Endothelial cell of umbilical vein (primary cell): ENCODE results near the gene DCUN1D1.

Experiments
- CTCF ChIP-seq, 2 donors: IDR thresholded peaks; 1 replicate in 1 of 2; 2 replicates in 1 of 2; pipeline ENCODE4 v1.5.1; 2011; ENCODE audit warnings: low read length in 2 of 2, mild to moderate bottlenecking in 2 of 2, moderate library complexity in 2 of 2, control low read depth in 1 of 2, inconsistent platforms in 1 of 2, low read depth in 1 of 2; ENCODE audit not compliant: insufficient read depth in 1 of 2; ENCODE audit errors: extremely low read depth in 1 of 2
- FOS ChIP-seq: IDR thresholded peaks from 2 replicates; pipeline ENCODE4 v1.6.1; 2011; ENCODE audit warnings: mild to moderate bottlenecking, low read length, moderate library complexity, borderline replicate concordance; ENCODE audit not compliant: insufficient read depth
- POLR2A ChIP-seq: IDR thresholded peaks from 2 replicates; pipeline ENCODE4 v1.6.1; 2012; ENCODE audit warnings: low read depth, mild to moderate bottlenecking, control low read depth, low read length

- no peak for TF ChIP-seq CTCF (IDR thresholded peaks at IDR 0.05; ENCODE audit: extremely low read depth in 1 of 2, insufficient read depth in 1 of 2, low read depth in 1 of 2, low read length in 2 of 2)
- no peak for TF ChIP-seq FOS
- TF ChIP-seq POLR2A, result no peak
Observed at GRCh38 chr3:182970811-182971418, 9.4 kb downstream of the DCUN1D1 start.
